Measurements from ENCODE around the gene FGF5.
"Not testable (repeated sequence)": the region's sequence is repeated elsewhere in the genome, so short reads cannot be mapped to it uniquely, and the experiment has no call there.

The FGF5 gene

GRCh38 chr4:80270868-80271267 is 4.4 kb downstream of the FGF5 start:
- TF ChIP-seq CTCF (IDR thresholded peaks at IDR 0.05; ENCODE audit: extremely low read depth, missing control alignments): no peak
- DNase-seq (ENCODE audit: low spot score): no peak

- DNase-seq (ENCODE audit: low spot score): no peak
- no peak for TF ChIP-seq CTCF (IDR thresholded peaks at IDR 0.05; ENCODE audit: extremely low read depth, missing control alignments)
These were observed 5.3 kb downstream of the FGF5 start for GRCh38 chr4:80271801-80272200.

GRCh38 chr4:80276931-80277330 is 10.5 kb downstream of the FGF5 start:
- no peak for TF ChIP-seq CTCF (IDR thresholded peaks at IDR 0.05; ENCODE audit: extremely low read depth, missing control alignments)
- DNase-seq (ENCODE audit: low spot score): no peak

GRCh38 chr4:80279751-80280150 is 13.3 kb downstream of the FGF5 start:
- no peak for DNase-seq (ENCODE audit: low spot score)

GRCh38 chr4:80286451-80286850 is 20.0 kb downstream of the FGF5 start:
- DNase-seq (ENCODE audit: low spot score): no peak
- no peak for TF ChIP-seq CTCF (IDR thresholded peaks at IDR 0.05; ENCODE audit: extremely low read depth, missing control alignments)

More at GRCh38 chr4:80279751-80280150, 13.3 kb downstream of the FGF5 start:
- TF ChIP-seq CTCF (IDR thresholded peaks at IDR 0.05; ENCODE audit: extremely low read depth, missing control alignments): no peak

- DNase-seq (ENCODE audit: low spot score): not testable (repeated sequence)
These were observed 24.2 kb downstream of the FGF5 start for GRCh38 chr4:80290665-80291064.

- no peak for DNase-seq (ENCODE audit: low spot score)
- no peak for TF ChIP-seq CTCF (IDR thresholded peaks at IDR 0.05; ENCODE audit: extremely low read depth, missing control alignments)
These were observed 27.7 kb downstream of the FGF5 start for GRCh38 chr4:80294206-80294605.

GRCh38 chr4:80295336-80295735 is 28.9 kb downstream of the FGF5 start:
- TF ChIP-seq CTCF (IDR thresholded peaks at IDR 0.05; ENCODE audit: extremely low read depth, missing control alignments): no peak
- no peak for DNase-seq (ENCODE audit: low spot score)

Data from GM20000 (cell line).